HEK293T (cell line): ENCODE results near the gene FBLN2.

Experiments used
- ARNT ChIP-seq: fragments of 450-650 bp; IDR thresholded peaks from 2 replicates; pipeline ENCODE4 v1.6.1; 2017; ENCODE audit warnings: mild to moderate bottlenecking
- FOXK2 ChIP-seq: fragments of 450-650 bp; IDR thresholded peaks from 2 replicates; pipeline ENCODE4 v1.6.1; 2016; ENCODE audit warnings: mild to moderate bottlenecking
- FOXM1 ChIP-seq: fragments of 450-650 bp; IDR thresholded peaks from 2 replicates; pipeline ENCODE4 v1.6.1; 2017; ENCODE audit warnings: mild to moderate bottlenecking, borderline replicate concordance
- SP1 ChIP-seq: fragments of 450-650 bp; IDR thresholded peaks from 2 replicates; pipeline ENCODE4 v1.6.1; 2017
- ZNF384 ChIP-seq: fragments of 450-650 bp; IDR thresholded peaks from 2 replicates; pipeline ENCODE4 v1.6.1; 2016

DNA sequence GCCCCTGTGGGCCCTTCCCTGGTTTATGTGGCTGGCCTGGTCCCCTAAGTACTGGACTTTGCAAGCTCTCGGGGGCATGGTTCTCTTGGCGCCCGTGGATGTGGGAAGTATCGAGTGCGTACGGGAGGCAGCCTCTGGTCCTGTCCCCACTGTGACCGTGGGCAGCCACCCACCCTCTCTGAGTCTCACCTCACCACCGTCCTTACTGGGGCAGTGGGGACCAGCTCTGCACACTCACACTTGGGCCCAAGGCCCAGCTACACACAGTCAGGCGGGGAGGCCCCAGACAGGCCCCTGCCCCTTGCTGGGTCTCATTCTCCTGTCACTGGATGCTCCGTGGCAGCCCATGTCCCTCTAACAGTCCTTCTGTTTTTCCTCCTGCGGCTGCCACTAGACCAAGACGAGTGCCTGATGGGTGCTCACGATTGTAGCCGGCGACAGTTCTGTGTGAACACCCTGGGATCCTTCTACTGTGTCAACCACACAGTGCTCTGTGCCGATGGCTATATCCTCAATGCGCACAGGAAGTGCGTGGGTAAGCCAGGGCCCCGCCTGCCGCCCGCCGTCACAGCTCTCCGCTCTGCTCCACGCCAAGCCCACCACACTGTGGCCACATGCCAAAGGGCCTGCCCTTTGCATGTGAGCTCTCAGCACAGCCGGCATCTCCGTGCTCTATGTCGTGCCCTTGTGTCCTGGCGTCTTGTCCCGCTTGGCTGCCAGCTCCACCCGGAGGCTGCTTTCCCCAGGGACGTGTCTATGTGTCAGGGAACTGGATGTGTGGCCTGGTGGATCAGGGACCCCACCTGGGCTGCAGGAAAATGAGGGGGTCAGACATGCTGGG lies 72.7 kb downstream of the FBLN2 start:
- TF ChIP-seq ZNF384, result no peak
- no peak for TF ChIP-seq ARNT
- no peak for TF ChIP-seq FOXK2
- TF ChIP-seq FOXM1, result no peak
- no peak for TF ChIP-seq SP1
